ENCODE data around the gene NFIC.

Gene NFIC

GRCh38 chr19:3443840-3444694 lies 77.7 kb downstream of the NFIC start:
- TF ChIP-seq CTCF (IDR thresholded peaks at IDR 0.05): no peak

DNA sequence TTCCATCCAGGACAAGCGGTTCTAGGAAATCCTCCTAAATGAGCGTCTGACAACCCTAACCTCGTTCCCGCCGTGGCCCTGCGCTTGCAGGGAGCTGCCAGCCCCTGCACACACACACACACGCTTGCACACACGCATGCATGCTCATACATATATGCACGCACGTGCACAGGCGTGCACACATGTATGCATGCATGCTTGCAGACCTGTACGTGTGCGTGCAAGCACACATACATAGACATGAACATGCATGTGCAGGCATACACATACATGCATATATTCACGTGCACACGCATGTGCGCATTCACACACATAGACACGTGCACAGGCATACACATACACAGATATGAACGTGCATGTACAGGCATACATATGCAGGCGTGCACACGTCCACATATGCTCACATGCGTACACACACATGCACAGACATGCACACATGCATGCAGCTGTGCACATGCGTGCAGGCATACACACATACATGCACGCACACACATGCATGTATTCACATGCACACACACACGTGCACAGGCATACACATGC lies 78.4 kb downstream of the NFIC start:
- no peak for TF ChIP-seq CTCF (IDR thresholded peaks at IDR 0.05)

GRCh38 chr19:3448616-3449334 lies 82.4 kb downstream of the NFIC start:
- no peak for TF ChIP-seq CTCF (IDR thresholded peaks at IDR 0.05)

GRCh38 chr19:3450796-3451411 lies 84.5 kb downstream of the NFIC start:
- TF ChIP-seq CTCF (IDR thresholded peaks at IDR 0.05): no peak

DNA sequence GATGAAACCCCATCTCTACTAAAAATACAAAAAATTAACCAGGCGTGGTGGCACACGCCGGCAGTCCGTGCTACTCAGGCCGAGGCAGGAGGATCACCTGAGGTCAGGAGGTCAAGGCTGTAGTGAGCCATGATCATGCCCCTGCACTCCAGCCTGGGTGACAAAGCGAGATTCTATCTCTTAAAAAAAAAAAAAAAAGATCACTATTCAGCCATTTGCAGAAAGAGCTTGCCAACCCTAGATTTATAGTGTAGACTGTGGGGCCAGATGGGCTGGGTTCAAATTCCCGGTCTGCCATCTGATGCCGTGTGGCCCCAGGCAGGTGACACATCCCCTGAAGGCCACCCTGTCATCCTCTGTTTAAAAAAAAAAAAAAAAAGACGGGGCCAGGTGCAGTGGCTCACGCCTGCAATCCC lies 85.1 kb downstream of the NFIC start:
- no peak for TF ChIP-seq CTCF (IDR thresholded peaks at IDR 0.05)

- no peak for TF ChIP-seq CTCF (IDR thresholded peaks at IDR 0.05)
These were observed 86.0 kb downstream of the NFIC start for GRCh38 chr19:3452171-3452941.

- TF ChIP-seq CTCF (IDR thresholded peaks at IDR 0.05): no peak
These were observed 87.5 kb downstream of the NFIC start for GRCh38 chr19:3453840-3454239.
